ENCODE data around the gene RFT1.

Gene RFT1

DNA sequence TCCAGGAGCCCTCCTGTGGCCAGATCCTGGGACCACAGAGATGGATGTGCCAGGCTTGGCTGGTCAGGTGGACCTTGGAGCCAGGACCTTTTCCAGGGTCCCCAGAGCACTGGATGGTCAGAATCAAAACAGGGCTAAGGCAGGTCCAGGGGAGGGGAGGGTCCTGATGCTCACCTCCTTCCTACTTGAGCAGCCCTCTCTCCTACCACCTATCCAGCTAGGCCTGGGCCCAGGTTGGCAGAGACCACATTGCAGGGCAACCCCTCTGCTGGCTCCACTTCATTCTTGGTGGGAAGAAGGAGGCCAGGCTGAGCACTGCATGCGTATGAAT is 55.9 kb downstream of the RFT1 start (continued):
- TF ChIP-seq ZNF785 (tag by site-specific recombination; IDR thresholded peaks at IDR 0.05) (no peak), RBAK (tag by site-specific recombination; IDR thresholded peaks at IDR 0.05) (no peak), ZNF155 (tag by site-specific recombination; IDR thresholded peaks at IDR 0.05) (no peak), ZNF416 (tag by site-specific recombination; IDR thresholded peaks at IDR 0.05) (no peak), ZSCAN23 (tag by site-specific recombination; IDR thresholded peaks at IDR 0.05) (no peak)

GRCh38 chr3:53073553-53074365 is 56.5 kb downstream of the RFT1 start:
- no peaks in the 10 kb centered on the region for H3K4me1 ChIP-seq (ENCODE audit: control insufficient read depth, insufficient read depth, low read length)
- ChIA-PET POLR2A (no interaction called here), CTCF (interaction anchor here (0.7 to 1.1 kb wide), 7 partner anchors 13 to 373 kb away, joined by 3 to 4 read pairs (median 3); partner anchors contain the start of gene STIMATE)
- no peaks in the 10 kb centered on the region for H3K36me3 ChIP-seq (ENCODE audit: control insufficient read depth in 2 of 2, insufficient read depth in 1 of 2, low read length in 2 of 2)
- H3K9me3 ChIP-seq (ENCODE audit: control insufficient read depth, insufficient read depth, low read depth, low read length) = no peaks in the 10 kb centered on the region
- H3K4me3 ChIP-seq (ENCODE audit: low read depth, low read length) = no peak overlapping the region
- no peak for TF ChIP-seq IKZF3 (tag by site-specific recombination; IDR thresholded peaks at IDR 0.05)
- no peak overlapping the region for H3K27ac ChIP-seq (ENCODE audit: extremely low read depth, low read depth, low read length)

DNA sequence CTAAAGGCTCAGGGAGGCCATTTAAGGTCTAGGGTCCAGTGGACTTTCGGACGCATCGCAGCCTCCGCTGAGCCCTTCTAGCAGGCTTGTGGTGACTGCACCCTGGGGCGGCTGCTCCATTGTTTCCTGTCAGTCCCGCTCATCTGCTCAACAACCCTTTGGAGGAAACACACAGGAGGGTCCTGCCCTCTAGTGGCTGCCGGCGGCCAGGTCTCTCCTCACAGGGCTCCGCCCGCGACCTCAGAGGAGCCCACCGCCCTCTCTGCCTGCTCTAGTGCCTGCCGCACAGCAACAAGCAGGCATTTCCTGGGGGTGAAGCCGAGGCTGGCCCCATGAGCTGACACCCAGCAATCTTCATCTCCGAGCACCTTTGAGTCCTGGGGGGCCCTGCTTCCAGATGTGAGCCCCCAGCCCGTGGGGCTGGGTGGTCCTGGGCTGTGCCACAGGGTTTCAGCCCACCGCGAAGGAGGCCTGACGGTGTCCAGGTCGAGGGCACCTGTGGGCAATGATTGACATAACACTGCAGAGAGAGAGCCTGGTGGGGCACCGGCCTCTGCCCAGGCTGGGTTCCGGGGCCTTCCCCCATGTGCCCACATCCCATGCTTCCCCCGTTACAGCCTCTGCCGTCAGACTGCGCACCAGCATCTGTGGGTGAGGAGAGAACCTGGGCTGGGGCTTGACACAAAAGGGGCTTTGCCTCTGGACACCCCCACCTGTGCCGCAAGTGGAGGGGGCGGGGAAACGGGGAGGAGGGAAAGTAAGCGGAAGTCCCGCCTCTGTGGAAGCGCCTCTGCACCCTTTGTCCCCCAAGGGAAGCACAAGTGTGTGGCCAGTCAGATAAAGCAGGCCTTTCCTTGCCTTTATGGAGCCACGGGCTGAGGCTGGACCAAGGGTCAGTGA is 57.3 kb downstream of the RFT1 start:
- Histone ChIP-seq H3K27ac (ENCODE audit: extremely low read depth, low read depth, low read length) (no peak overlapping the region), H3K4me1 (ENCODE audit: control insufficient read depth, insufficient read depth, low read length) (no peaks in the 10 kb centered on the region), H3K9me3 (ENCODE audit: control insufficient read depth, insufficient read depth, low read depth, low read length) (no peaks in the 10 kb centered on the region), H3K36me3 (ENCODE audit: control insufficient read depth in 2 of 2, insufficient read depth in 1 of 2, low read length in 2 of 2) (no peaks in the 10 kb centered on the region), H3K4me3 (ENCODE audit: low read depth, low read length) (no peak overlapping the region)
- ChIA-PET CTCF (interaction anchor here (0.5 to 1.4 kb wide), 13 partner anchors 12 to 399 kb away, joined by 3 to 5 read pairs (median 3); partner anchors contain the start of gene STIMATE), POLR2A (no interaction called here)
- peak; percentile 45; the same call in 1 of the 2 replicates for TF ChIP-seq TRIM28 (IDR thresholded peaks at IDR 0.05; ENCODE audit: borderline replicate concordance, low read length)
- no peak for TF ChIP-seq ZNF596 (tag by site-specific recombination; IDR thresholded peaks at IDR 0.05)
- TF ChIP-seq ZNF660 (tag by site-specific recombination; IDR thresholded peaks at IDR 0.05) = peak; percentile 25; the same call in 1 of the 2 replicates
- no peak for TF ChIP-seq ZNF664 (tag by site-specific recombination; IDR thresholded peaks at IDR 0.05)
- no peak for TF ChIP-seq ZNF16 (tag by site-specific recombination; IDR thresholded peaks at IDR 0.05; ENCODE audit: low read depth)
- no peak for TF ChIP-seq ZNF221 (tag by site-specific recombination; IDR thresholded peaks at IDR 0.05; ENCODE audit: borderline replicate concordance)
- TF ChIP-seq CTCF (tag by site-specific recombination; IDR thresholded peaks at IDR 0.05) = peak; percentile 87
- peak; percentile 78 for TF ChIP-seq ZNF654 (tag by site-specific recombination; IDR thresholded peaks at IDR 0.05; ENCODE audit: low read depth)
- no peak for TF ChIP-seq ZNF274 (IDR thresholded peaks at IDR 0.05; ENCODE audit: low read length)
- no peak for TF ChIP-seq ZNF274 (tag by site-specific recombination; IDR thresholded peaks at IDR 0.05; ENCODE audit: borderline replicate concordance)
- TF ChIP-seq ZNF555 (tag by site-specific recombination; conservative IDR thresholded peaks at IDR 0.05) = no peak
- TF ChIP-seq ZNF791 (tag by site-specific recombination; IDR thresholded peaks at IDR 0.05) = no peak
- 0 out of 2 replicates have a peak, but pooled peaks have one; percentile 8 for TF ChIP-seq PRDM10 (tag by site-specific recombination; IDR thresholded peaks at IDR 0.05)
- no peak for TF ChIP-seq ZBTB11 (tag by site-specific recombination; conservative IDR thresholded peaks at IDR 0.05; ENCODE audit: low read depth)
- TF ChIP-seq GLIS1 (tag by site-specific recombination; IDR thresholded peaks at IDR 0.05) = no peak
- no peak for TF ChIP-seq ZNF624 (tag by site-specific recombination; IDR thresholded peaks at IDR 0.05)
